Measurements from ENCODE around the gene PAX8.

GRCh38 chr2:113316085-113316484 is 37.4 kb upstream of the PAX8 start:
- TF ChIP-seq ZNF253 (CRISPR knock-in tag; IDR thresholded peaks at IDR 0.05; ENCODE audit: borderline replicate concordance) (no peak), SIX1 (CRISPR knock-in tag; IDR thresholded peaks at IDR 0.05; ENCODE audit: borderline replicate concordance) (no peak), ZBTB1 (CRISPR knock-in tag; IDR thresholded peaks at IDR 0.05; ENCODE audit: borderline replicate concordance) (no peak), EZH2 (conservative IDR thresholded peaks at IDR 0.05; ENCODE audit: low read depth, low read length) (no peak), ZBTB44 (CRISPR knock-in tag; IDR thresholded peaks at IDR 0.05) (no peak), YY1 (IDR thresholded peaks at IDR 0.05; ENCODE audit: insufficient read depth, insufficient replicate concordance, low read depth, low read length) (no peak), CTCF (CRISPR knock-in tag; IDR thresholded peaks at IDR 0.05) (no peak), HNF4G (IDR thresholded peaks at IDR 0.05; ENCODE audit: borderline replicate concordance, low read depth, low read length) (no peak), HNF4G (CRISPR knock-in tag; IDR thresholded peaks at IDR 0.05; ENCODE audit: borderline replicate concordance, low read depth) (no peak), EP300 (IDR thresholded peaks at IDR 0.05; ENCODE audit: low read depth in 2 of 2, low read length in 2 of 2) (no peak), EP300 (CRISPR knock-in tag; IDR thresholded peaks at IDR 0.05; ENCODE audit: borderline replicate concordance) (no peak), HNF1A (IDR thresholded peaks at IDR 0.05; ENCODE audit: low read depth) (no peak), HNF1A (CRISPR knock-in tag; IDR thresholded peaks at IDR 0.05; ENCODE audit: borderline replicate concordance) (no peak), AFF4 (CRISPR knock-in tag; IDR thresholded peaks at IDR 0.05) (no peak)
